H7 (cell line): ENCODE data around the gene WDR54. TPM values are rescaled to one million over a fixed set of nuclear protein-coding genes. Genes with fewer than 3 reads are reported as not detected.
"Not testable (repeated sequence)": the region's sequence is repeated elsewhere in the genome, so short reads cannot be mapped to it uniquely, and the experiment has no call there.

Source experiments
- DNase-seq: peaks from one replicate; pipeline ENCODE4 v3.0.0; 2012
- H3K27me3 ChIP-seq: 2 replicates; pipeline ENCODE4 v1.6.0; 2011; ENCODE audit warnings: mild to moderate bottlenecking, low read length; ENCODE audit not compliant: control insufficient read depth, insufficient read depth
- H3K36me3 ChIP-seq: replicated peaks from 2 replicates; pipeline ENCODE4 v1.5.1; 2011; ENCODE audit warnings: low read length; ENCODE audit not compliant: control insufficient read depth, insufficient read depth
- H3K4me3 ChIP-seq: 2 replicates; pipeline ENCODE4 v1.5.1; 2011; ENCODE audit warnings: low read depth, mild to moderate bottlenecking, control low read depth, low read length, moderate library complexity; ENCODE audit not compliant: insufficient read depth
- total RNA-seq: library from RNA; depleted of rRNA; stranded (reverse); fragments of >200 nt; shearing (Covaris generic); gene quantifications from 2 replicates; pipeline ENCODE4 v1.2.3, GENCODE V29; 2014; rRNA removed

WDR54 gene
- total RNA-seq, 1 experiment from 2014 or later: 38.0 TPM

DNA sequence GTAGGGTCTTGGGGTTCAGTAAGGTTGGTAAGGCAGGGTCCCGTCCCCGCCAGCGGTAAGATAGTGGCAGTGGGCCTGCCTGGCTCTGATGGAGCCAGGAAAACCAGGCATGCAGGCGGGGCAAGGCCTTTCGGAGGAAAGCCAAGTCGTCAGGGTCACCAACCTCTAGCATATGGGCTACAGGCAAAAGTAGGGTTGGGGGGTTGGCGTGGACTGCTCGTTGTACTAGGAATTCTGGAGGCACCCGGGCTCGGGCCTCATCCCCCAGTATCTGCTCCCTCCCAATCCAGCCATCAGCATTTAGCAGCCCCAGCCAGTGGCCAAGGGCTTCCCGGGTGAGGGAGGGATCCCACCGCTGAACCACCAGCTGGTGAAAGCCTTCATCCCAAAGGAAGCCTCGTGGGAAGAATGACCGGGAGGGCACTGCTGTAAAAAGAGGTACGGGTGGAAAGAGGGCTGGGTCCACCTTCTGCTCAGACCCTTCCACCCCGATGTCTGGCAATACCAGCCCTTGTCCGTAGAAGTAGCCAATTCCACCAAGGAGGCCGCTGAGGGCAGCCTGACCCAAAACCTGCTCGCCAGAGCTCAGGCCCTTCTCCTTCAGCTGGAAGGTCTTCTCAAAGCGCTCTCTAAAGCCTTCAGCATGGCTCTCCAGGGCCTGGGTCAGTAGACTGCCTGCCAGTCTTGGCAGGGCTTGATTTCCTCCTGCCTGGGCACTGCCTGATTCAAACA, 40.7 kb downstream of the WDR54 start:
- Histone ChIP-seq H3K36me3 (no peaks in the 10 kb centered on the region; the same call in none of the 2 replicates), H3K27me3 (no peaks in the 10 kb centered on the region), H3K4me3 (no peak overlapping the region)
- DNase-seq: no peak

- Histone ChIP-seq H3K36me3 (no peaks in the 10 kb centered on the region; the same call in none of the 2 replicates), H3K4me3 (no peak overlapping the region), H3K27me3 (no peaks in the 10 kb centered on the region)
- DNase-seq: no peak
Measured at GRCh38 chr2:74462786-74463105, 41.2 kb downstream of the WDR54 start.

GRCh38 chr2:74464406-74464805, 42.9 kb downstream of the WDR54 start:
- no peak for DNase-seq
- peak overlapping the region; percentile 92 for H3K4me3 ChIP-seq
- no peaks in the 10 kb centered on the region; the same call in none of the 2 replicates for H3K36me3 ChIP-seq
- H3K27me3 ChIP-seq: no peaks in the 10 kb centered on the region

DNA sequence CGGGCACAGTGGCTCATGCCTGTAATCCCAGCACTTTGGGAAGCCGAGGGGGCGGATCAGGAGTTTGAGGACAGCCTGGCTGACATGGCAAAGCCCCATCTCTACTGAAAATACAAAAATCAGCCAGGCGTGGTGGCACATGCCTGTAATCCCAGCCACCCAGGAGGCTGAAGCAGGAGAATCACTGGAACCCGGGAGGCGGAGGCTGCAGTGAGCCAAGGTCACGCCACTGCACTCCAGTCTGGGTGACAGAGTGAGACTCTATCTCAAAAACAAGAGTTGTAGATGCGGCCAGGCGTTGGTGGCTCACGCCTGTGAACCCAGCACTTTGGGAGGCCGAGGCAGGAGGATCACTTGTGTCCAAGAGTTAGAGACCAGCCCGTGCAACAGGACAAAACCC, 49.2 kb downstream of the WDR54 start:
- not testable (repeated sequence) for H3K4me3 ChIP-seq, DNase-seq, H3K36me3 ChIP-seq, H3K27me3 ChIP-seq

GRCh38 chr2:74471332-74472065, 50.0 kb downstream of the WDR54 start:
- Histone ChIP-seq H3K27me3 (no peaks in the 10 kb centered on the region), H3K4me3 (peak overlapping the region; percentile 87)

DNA sequence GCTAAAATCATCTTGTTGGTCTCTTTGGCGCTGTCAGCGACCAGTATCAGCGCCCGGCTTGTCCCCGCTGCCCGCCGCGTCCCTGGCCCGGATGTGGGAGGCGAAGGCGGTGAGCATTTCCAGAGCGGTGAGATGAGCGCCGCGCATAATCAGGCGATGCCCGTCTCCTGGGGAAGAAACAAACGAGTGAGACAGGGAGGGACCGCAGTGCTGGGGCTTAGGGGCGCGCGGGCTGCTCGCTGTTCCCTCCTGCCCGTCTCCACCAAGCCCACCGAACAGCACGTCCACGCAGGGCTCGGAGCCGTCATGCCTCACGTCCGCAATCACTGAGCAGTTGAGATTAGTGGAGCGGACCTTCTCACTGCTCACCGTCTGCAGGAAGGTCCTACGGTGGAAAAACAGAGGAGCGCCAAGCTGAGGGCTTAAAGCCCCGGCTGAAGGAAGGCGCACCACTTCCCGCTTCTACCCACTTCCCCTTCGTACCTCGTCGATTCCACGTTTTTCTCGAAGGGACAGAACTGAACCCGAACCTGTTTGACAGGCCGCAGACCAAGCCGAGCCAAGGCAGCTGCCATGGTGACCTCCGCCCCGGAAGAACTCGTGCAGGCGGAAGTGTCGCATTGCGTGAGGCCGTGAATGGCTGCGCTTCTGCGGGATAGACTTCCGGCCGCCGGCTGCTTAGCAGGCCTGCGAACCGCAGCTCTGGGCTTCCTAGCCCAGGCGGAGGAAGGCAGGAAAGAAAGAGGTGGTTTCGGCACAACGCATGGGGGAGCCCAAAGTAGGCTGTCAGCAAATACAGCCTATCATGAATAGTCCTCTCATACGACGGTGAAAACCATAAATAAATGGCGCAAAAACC, 50.8 kb downstream of the WDR54 start, which contains the start of gene MRPL53:
TSS of gene MRPL53 (minus strand) at position 595 of the 859 bp plus-strand sequence. CDS start at position 575, 20 bp downstream.
- DNase-seq: peak; percentile 90
- Histone ChIP-seq H3K27me3 (no peaks in the 10 kb centered on the region), H3K4me3 (peak within 1 kb of the TSS; percentile 87), H3K36me3 (peaks cover 8% of the 10 kb centered on the region)

More at GRCh38 chr2:74471332-74472065, 50.0 kb downstream of the WDR54 start:
- H3K36me3 ChIP-seq: peaks cover 8% of the 10 kb centered on the region
- no peak for DNase-seq

DNA sequence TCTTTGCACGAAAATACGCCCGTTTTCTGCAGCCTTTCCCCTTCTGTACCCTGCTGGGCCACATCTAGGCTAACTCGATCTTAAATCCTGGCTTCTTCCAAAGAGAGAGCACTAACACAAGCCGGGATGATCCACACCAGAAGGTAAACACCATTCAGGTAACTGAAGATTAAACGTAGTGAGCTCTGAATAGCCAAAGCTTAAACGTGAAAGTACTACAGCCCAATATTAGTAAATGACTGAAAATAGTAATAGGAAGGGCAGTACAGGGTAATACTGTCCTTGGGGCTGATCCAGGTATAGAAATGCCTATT, 51.4 kb downstream of the WDR54 start:
- H3K27me3 ChIP-seq: no peaks in the 10 kb centered on the region
- no peak for DNase-seq
- peaks cover 8% of the 10 kb centered on the region for H3K36me3 ChIP-seq
- peak overlapping the region; percentile 87 for H3K4me3 ChIP-seq

DNA sequence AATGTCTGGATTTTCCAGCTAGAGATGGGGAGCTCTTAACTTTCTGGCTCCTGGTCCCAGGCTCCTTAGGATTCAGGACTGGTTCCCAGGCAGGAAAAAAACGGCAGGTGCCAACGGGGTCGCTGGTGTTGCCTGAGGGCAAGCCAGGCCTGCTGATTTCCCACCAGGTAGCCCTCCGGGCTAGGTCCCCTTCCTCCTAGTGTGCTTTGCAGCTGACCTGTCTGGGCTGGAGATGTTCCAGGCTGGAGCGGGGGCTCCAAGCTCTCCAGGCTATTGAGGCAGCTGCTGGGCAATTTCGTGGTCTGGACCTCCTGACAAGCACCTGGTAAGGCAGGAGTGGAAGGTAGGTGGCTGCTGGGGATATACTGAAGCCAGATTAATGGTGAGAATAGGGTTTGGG, 53.0 kb downstream of the WDR54 start:
- DNase-seq: no peak
- H3K4me3 ChIP-seq: no peak overlapping the region
- no peaks in the 10 kb centered on the region for H3K27me3 ChIP-seq
- H3K36me3 ChIP-seq: peaks cover 8% of the 10 kb centered on the region

- H3K4me3 ChIP-seq: no peak overlapping the region
- no peaks in the 10 kb centered on the region for H3K27me3 ChIP-seq
- peaks cover 8% of the 10 kb centered on the region for H3K36me3 ChIP-seq
- DNase-seq: peak; percentile 68
Measured at GRCh38 chr2:74474899-74475298, 53.4 kb downstream of the WDR54 start.

Other genes starting within 250 kb of the WDR54 start
- 75.5 and 84.6 TPM in 2 replicates for gene MOB1A, start 242.9 kb upstream of the WDR54 start, total RNA-seq
- gene MTHFD2, start 223.1 kb upstream of the WDR54 start, total RNA-seq: 303 and 311 TPM in 2 replicates
- 0.90 and 1.1 TPM in 2 replicates for gene SLC4A5, start 78.3 kb upstream of the WDR54 start, total RNA-seq
- gene DCTN1, start 41.4 kb upstream of the WDR54 start, total RNA-seq: 100 and 105 TPM in 2 replicates
- 0.83 and 1.6 TPM in 2 replicates for gene C2orf81, start 111 bp upstream of the WDR54 start, total RNA-seq
- gene RTKN, start 20.2 kb downstream of the WDR54 start, total RNA-seq: 93.4 and 107 TPM in 2 replicates
- gene INO80B, start 33.4 kb downstream of the WDR54 start, total RNA-seq: 9.6 and 11.3 TPM in 2 replicates
- 81.0 and 88.9 TPM in 2 replicates for gene WBP1, start 36.7 kb downstream of the WDR54 start, total RNA-seq
- 91.2 and 98.8 TPM in 2 replicates for gene MOGS, start 43.7 kb downstream of the WDR54 start, total RNA-seq
- 25.9 and 34.1 TPM in 2 replicates for gene MRPL53, start 51.0 kb downstream of the WDR54 start, total RNA-seq
- 9.8 and 12.0 TPM in 2 replicates for gene CCDC142, start 61.3 kb downstream of the WDR54 start, total RNA-seq
- 20.4 and 22.5 TPM in 2 replicates for gene TTC31, start 61.4 kb downstream of the WDR54 start, total RNA-seq
- 0.11 and 0.17 TPM in 2 replicates for gene LBX2, start 77.9 kb downstream of the WDR54 start, total RNA-seq
- 12.4 and 15.1 TPM in 2 replicates for gene PCGF1, start 86.0 kb downstream of the WDR54 start, total RNA-seq
- not detected in 2 replicates for gene TLX2, start 92.7 kb downstream of the WDR54 start, total RNA-seq
- gene DQX1, start 104.5 kb downstream of the WDR54 start, total RNA-seq: 0.10 and 0.78 TPM in 2 replicates
- 99.5 and 105 TPM in 2 replicates for gene AUP1, start 108.0 kb downstream of the WDR54 start, total RNA-seq
- gene HTRA2, start 108.2 kb downstream of the WDR54 start, total RNA-seq: 27.0 and 39.6 TPM in 2 replicates
- gene LOXL3, start 132.2 kb downstream of the WDR54 start, total RNA-seq: 6.6 and 7.7 TPM in 2 replicates
- 4.9 and 6.9 TPM in 2 replicates for gene DOK1, start 133.0 kb downstream of the WDR54 start, total RNA-seq
- 3.9 and 4.8 TPM in 2 replicates for gene M1AP, start 226.6 kb downstream of the WDR54 start, total RNA-seq
- gene SEMA4F, start 232.5 kb downstream of the WDR54 start, total RNA-seq: 1.1 and 1.3 TPM in 2 replicates